K562 (cell line): ENCODE results near the gene PLXNA3.

Source experiments
- ATF3 ChIP-seq, 2 experiments: fragments of 450-650 bp in 1 of 2; sonication (generic) in 1 of 2; formaldehyde crosslinking in 1 of 2; IDR thresholded peaks in 1 of 2; conservative IDR thresholded peaks in 1 of 2; 2 replicates each; pipeline versions ENCODE4 v1.6.1 to v1.8.1; 2016 to 2023; ENCODE audit warnings: mild to moderate bottlenecking in 2 of 2, moderate library complexity in 2 of 2, inconsistent platforms in 1 of 2, missing genetic modification reagents in 1 of 2
- CEBPZ ChIP-seq: fragments of 150-350 bp; IDR thresholded peaks from 2 replicates; pipeline ENCODE4 v1.6.1; 2014; ENCODE audit warnings: low read depth, mild to moderate bottlenecking, low read length, borderline replicate concordance
- CTCF ChIP-seq, 3 experiments: IDR thresholded peaks in 2 of 3; conservative IDR thresholded peaks in 1 of 3; 2 replicates each; pipeline ENCODE4 v1.5.1; 2011 to 2012; ENCODE audit warnings: low read length in 3 of 3, mild to moderate bottlenecking in 3 of 3, control low read depth in 2 of 3, improper control_type of control experiment in 1 of 3, inconsistent platforms in 1 of 3, low read depth in 1 of 3, mixed read lengths in 1 of 3, moderate library complexity in 1 of 3; ENCODE audit not compliant: insufficient read depth in 2 of 3
- CTCFL ChIP-seq: IDR thresholded peaks from 2 replicates; pipeline ENCODE4 v1.6.1; 2011; ENCODE audit warnings: borderline replicate concordance, low read depth, mild to moderate bottlenecking, moderate library complexity, low read length; ENCODE audit not compliant: insufficient read depth, poor library complexity, severe bottlenecking
- DLX4 ChIP-seq: fragments of 250-450 bp; sonication (Bioruptor Pico); IDR thresholded peaks from 2 replicates; pipeline ENCODE4 v1.6.1; 2021; ENCODE audit warnings: mild to moderate bottlenecking
- FOS ChIP-seq: IDR thresholded peaks from 3 replicates; pipeline ENCODE4 v1.6.1; 2011; ENCODE audit not compliant: insufficient read length; ENCODE audit errors: extremely low read depth
- FOXM1 ChIP-seq, 2 experiments: fragments of 450-650 bp in 1 of 2; sonication (generic) in 1 of 2; formaldehyde crosslinking in 1 of 2; IDR thresholded peaks; 2 replicates each; pipeline versions ENCODE4 v1.6.1 to v1.9.0; 2017 to 2022; ENCODE audit warnings: low read depth in 2 of 2, mild to moderate bottlenecking in 2 of 2, missing genetic modification reagents in 1 of 2, moderate library complexity in 1 of 2
- FOXP4 ChIP-seq: sonication (generic); formaldehyde crosslinking; IDR thresholded peaks from 2 replicates; pipeline ENCODE4 v1.8.0; 2022; ENCODE audit warnings: mild to moderate bottlenecking, missing genetic modification reagents, borderline replicate concordance
- GATA2 ChIP-seq: sonication (generic); formaldehyde crosslinking; IDR thresholded peaks from 2 replicates; pipeline ENCODE4 v1.4.0; 2020; ENCODE audit warnings: mild to moderate bottlenecking, missing genetic modification reagents
- MNT ChIP-seq, 2 experiments: fragments of 450-650 bp; conservative IDR thresholded peaks; 2 replicates each; pipeline ENCODE4 v1.6.1; 2017; ENCODE audit warnings: mild to moderate bottlenecking in 2 of 2, moderate library complexity in 2 of 2
- TARDBP ChIP-seq: fragments of 450-650 bp; IDR thresholded peaks from 2 replicates; pipeline ENCODE4 v1.6.1; 2016
- ZNF232 ChIP-seq: sonication (generic); formaldehyde crosslinking; IDR thresholded peaks from 2 replicates; pipeline ENCODE4 v1.8.0; 2022; ENCODE audit warnings: mild to moderate bottlenecking, missing genetic modification reagents

GRCh38 chrX:154490021-154490413 lies 31.9 kb downstream of the PLXNA3 start:
- TF ChIP-seq TARDBP (no peak), CEBPZ (no peak), CTCFL (no peak), MNT (conservative IDR thresholded peaks at IDR 0.05) (no peak), FOXP4 (CRISPR knock-in tag) (no peak), CTCF (IDR thresholded peaks at IDR 0.05 in 2 of 3, conservative IDR thresholded peaks at IDR 0.05 in 1 of 3; ENCODE audit: insufficient read depth in 2 of 3, low read depth in 1 of 3, low read length in 3 of 3) (no peak), FOXM1 (IDR thresholded peaks at IDR 0.05; ENCODE audit: low read depth) (no peak), FOXM1 (CRISPR knock-in tag; IDR thresholded peaks at IDR 0.05; ENCODE audit: low read depth) (no peak), FOS (no peak), GATA2 (no peak), ZNF232 (CRISPR knock-in tag) (no peak), DLX4 (no peak), ATF3 (IDR thresholded peaks at IDR 0.05) (no peak), ATF3 (CRISPR knock-in tag; conservative IDR thresholded peaks at IDR 0.05) (no peak)
